HepG2 (cell line): ENCODE data around the gene GPATCH3. TPM values are rescaled to one million over a fixed set of nuclear protein-coding genes. Genes with fewer than 3 reads are reported as not detected.

ENCODE experiments used
- ARNTL ChIP-seq: sonication (generic); formaldehyde crosslinking; IDR thresholded peaks from 2 replicates; pipeline ENCODE4 v1.4.0; 2020; ENCODE audit warnings: mild to moderate bottlenecking, missing genetic modification reagents
- FOXA3 ChIP-seq: IDR thresholded peaks from 2 replicates; pipeline ENCODE4 v1.6.1; 2016; ENCODE audit warnings: missing genetic modification reagents, missing compliant biosample characterization
- FOXM1 ChIP-seq: sonication (generic); formaldehyde crosslinking; IDR thresholded peaks from 2 replicates; pipeline ENCODE4 v1.5.0; 2020; ENCODE audit warnings: missing genetic modification reagents
- HNRNPUL1 ChIP-seq: fragments of 200-400 bp; formaldehyde crosslinking; IDR thresholded peaks from 2 replicates; pipeline ENCODE4 v1.6.1; 2017; ENCODE audit warnings: low read depth, mild to moderate bottlenecking, low read length, moderate library complexity
- KLF15 ChIP-seq: sonication (generic); formaldehyde crosslinking; IDR thresholded peaks from 2 replicates; pipeline ENCODE4 v1.8.1; 2023; ENCODE audit warnings: borderline replicate concordance, mild to moderate bottlenecking, inconsistent platforms, missing genetic modification reagents, mixed read lengths
- MAFK ChIP-seq, 2 experiments: IDR thresholded peaks in 1 of 2; conservative IDR thresholded peaks in 1 of 2; 2 replicates each; pipeline ENCODE4 v1.6.1; 2011; ENCODE audit warnings: improper control_type of control experiment in 2 of 2, low read length in 2 of 2
- MNT ChIP-seq: fragments of 450-650 bp; IDR thresholded peaks from 2 replicates; pipeline ENCODE4 v1.6.1; 2016
- NAIF1 ChIP-seq: sonication (generic); formaldehyde crosslinking; IDR thresholded peaks from 2 replicates; pipeline ENCODE4 v1.5.0; 2020; ENCODE audit warnings: mild to moderate bottlenecking, missing genetic modification reagents, borderline replicate concordance
- NR2F1 ChIP-seq, 2 experiments: fragments of 450-650 bp in 1 of 2; formaldehyde crosslinking in 1 of 2; IDR thresholded peaks; 2 replicates each; pipeline versions ENCODE4 v1.5.0 to v1.6.1; 2016 to 2020; ENCODE audit warnings: mild to moderate bottlenecking in 1 of 2, missing compliant biosample characterization in 1 of 2, missing genetic modification reagents in 1 of 2, moderate library complexity in 1 of 2
- SOX5 ChIP-seq: IDR thresholded peaks from 2 replicates; pipeline ENCODE4 v1.6.1; 2016; ENCODE audit warnings: borderline replicate concordance
- TP53 ChIP-seq: sonication (generic); formaldehyde crosslinking; conservative IDR thresholded peaks from 2 replicates; pipeline ENCODE4 v1.4.0; 2020; ENCODE audit warnings: missing genetic modification reagents
- ZNF318 ChIP-seq: sonication (generic); formaldehyde crosslinking; IDR thresholded peaks from 2 replicates; pipeline ENCODE4 v1.4.0; 2020; ENCODE audit warnings: mild to moderate bottlenecking, missing genetic modification reagents
- ZNF749 ChIP-seq: sonication (generic); formaldehyde crosslinking; IDR thresholded peaks from 2 replicates; pipeline ENCODE4 v1.8.0; 2022; ENCODE audit warnings: mild to moderate bottlenecking, missing genetic modification reagents, moderate library complexity, borderline replicate concordance
- ZNF883 ChIP-seq: sonication (generic); formaldehyde crosslinking; IDR thresholded peaks from 2 replicates; pipeline ENCODE4 v1.5.1; 2020; ENCODE audit warnings: mild to moderate bottlenecking, missing genetic modification reagents; ENCODE audit errors: not compliant biosample characterization
- polyA plus RNA-seq, 8 experiments: library from polyadenylated mRNA; depleted of rRNA in 3 of 8; stranded (reverse) in 7 of 8; unstranded in 1 of 8; fragments of >200 nt; fragmentation: Illumina TruSeq in 4 of 8; extraction: Trizol in 4 of 8; gene quantifications; 2 replicates each; pipeline versions ENCODE4 v1.2.1 to v1.2.3, GENCODE V29; 2011 to 2016; ENCODE audit warnings: low read depth in 4 of 8, missing spikeins in 1 of 8, mixed read lengths in 1 of 8; ENCODE audit not compliant: insufficient read depth in 1 of 8
- total RNA-seq, 5 experiments: library from RNA; depleted of rRNA; stranded (reverse); fragments of >200 nt; fragmentation: Illumina TruSeq; extraction: Trizol; gene quantifications; 2 replicates each; pipeline ENCODE4 v1.2.3, GENCODE V29; 2016; ENCODE audit warnings: low read depth in 1 of 5
- TF ChIP-seq, protein P1 (sequence below): sonication (generic); formaldehyde crosslinking; conservative IDR thresholded peaks from 2 replicates; pipeline ENCODE4 v1.4.0; 2020; ENCODE audit warnings: missing genetic modification reagents
- TF ChIP-seq, protein P2 (sequence below): sonication (generic); formaldehyde crosslinking; IDR thresholded peaks from 2 replicates; pipeline ENCODE4 v1.5.1; 2020; ENCODE audit warnings: missing genetic modification reagents, mild to moderate bottlenecking, borderline replicate concordance

GPATCH3 gene
- total and polyA plus RNA-seq, 2 of the 13 experiments (the other 11 are each of a cell fraction or from before 2014, with no cell fraction given): 8.3 to 11.0 TPM

DNA sequence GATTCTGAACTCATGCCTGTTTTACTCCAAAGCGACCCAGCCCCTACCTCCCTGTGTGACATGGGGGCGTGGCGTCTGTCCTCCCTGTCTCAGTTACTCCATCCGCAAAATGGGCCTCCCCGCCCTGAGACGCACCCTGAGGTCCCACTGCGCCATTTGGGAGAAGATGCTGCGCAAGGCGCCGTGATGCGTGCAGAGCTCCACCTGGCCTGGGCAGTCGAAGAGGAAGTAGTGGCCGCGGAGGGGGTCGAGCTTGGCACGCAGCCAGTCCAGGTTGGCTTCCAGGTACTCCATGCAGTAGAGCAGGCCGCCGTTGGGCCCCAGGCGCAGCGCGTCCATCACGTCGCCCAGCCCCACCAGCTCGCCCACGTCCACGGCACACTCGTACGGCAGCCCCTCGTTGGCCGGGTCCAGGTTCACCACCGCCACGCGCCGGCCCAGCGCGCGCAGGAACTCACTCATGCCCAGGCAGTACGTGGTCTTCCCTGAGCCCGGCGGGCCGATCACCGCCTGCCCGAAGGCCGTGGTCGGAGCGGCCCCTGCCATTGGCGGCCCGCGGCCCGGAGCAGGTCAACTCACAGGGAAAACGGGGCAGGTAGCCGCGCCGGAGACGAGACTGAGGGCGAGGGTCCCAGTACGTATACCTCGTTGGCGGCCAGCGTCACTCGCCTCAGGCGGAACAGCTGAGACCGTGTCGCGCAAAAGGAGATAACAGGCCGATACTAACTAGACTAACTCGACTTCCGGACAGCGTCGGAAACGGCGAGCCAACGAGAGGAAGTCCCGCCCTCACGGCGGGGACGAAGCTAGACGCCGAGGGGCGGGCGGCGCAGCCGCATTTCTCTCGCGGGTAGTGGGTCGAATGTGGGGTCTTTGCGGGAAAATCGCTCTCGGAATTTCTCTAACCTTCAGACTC lies 10.5 kb downstream of the GPATCH3 start, which contains the start of gene GPN2 (continued):
- TF ChIP-seq FOXA3 (CRISPR knock-in tag) (peak; percentile 47), KLF15 (CRISPR knock-in tag) (0 out of 2 replicates have a peak, but pooled peaks have one; percentile 44), FOXM1 (CRISPR knock-in tag) (no peak), HNRNPUL1 (peak; percentile 42; the same call in 1 of the 2 replicates), SOX5 (CRISPR knock-in tag) (peak; percentile 26; the same call in 1 of the 2 replicates), NAIF1 (CRISPR knock-in tag) (peak; percentile 35; the same call in 1 of the 2 replicates), ZNF749 (CRISPR knock-in tag) (peak; percentile 90; the same call in 1 of the 2 replicates), ZNF883 (CRISPR knock-in tag) (no peak), MNT (no peak), ZNF318 (CRISPR knock-in tag) (peak; percentile 91), NR2F1 (CRISPR knock-in tag; IDR thresholded peaks at IDR 0.05) (no peak), ARNTL (CRISPR knock-in tag) (peak; percentile 32; the same call in 1 of the 2 replicates), MAFK (conservative IDR thresholded peaks at IDR 0.05 in 1 of 2, IDR thresholded peaks at IDR 0.05 in 1 of 2; ENCODE audit: low read length in 2 of 2) (no peak), TP53 (no peak; the same call in 1 of the 2 replicates)
- TF ChIP-seq, protein P1, sequence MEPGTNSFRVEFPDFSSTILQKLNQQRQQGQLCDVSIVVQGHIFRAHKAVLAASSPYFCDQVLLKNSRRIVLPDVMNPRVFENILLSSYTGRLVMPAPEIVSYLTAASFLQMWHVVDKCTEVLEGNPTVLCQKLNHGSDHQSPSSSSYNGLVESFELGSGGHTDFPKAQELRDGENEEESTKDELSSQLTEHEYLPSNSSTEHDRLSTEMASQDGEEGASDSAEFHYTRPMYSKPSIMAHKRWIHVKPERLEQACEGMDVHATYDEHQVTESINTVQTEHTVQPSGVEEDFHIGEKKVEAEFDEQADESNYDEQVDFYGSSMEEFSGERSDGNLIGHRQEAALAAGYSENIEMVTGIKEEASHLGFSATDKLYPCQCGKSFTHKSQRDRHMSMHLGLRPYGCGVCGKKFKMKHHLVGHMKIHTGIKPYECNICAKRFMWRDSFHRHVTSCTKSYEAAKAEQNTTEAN (CRISPR knock-in tag): no peak
- TF ChIP-seq, protein P2, sequence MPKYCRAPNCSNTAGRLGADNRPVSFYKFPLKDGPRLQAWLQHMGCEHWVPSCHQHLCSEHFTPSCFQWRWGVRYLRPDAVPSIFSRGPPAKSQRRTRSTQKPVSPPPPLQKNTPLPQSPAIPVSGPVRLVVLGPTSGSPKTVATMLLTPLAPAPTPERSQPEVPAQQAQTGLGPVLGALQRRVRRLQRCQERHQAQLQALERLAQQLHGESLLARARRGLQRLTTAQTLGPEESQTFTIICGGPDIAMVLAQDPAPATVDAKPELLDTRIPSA (CRISPR knock-in tag): no peak
